WTC11 (cell line): ENCODE data around the gene TNRC6C. TPM values are rescaled to one million over a fixed set of nuclear protein-coding genes. Genes with fewer than 3 reads are reported as not detected.

ENCODE experiments used
- ATAC-seq: fragments of 200-7000 bp; cut with Tn5 transposase; 2 replicates; pipeline ENCODE4 v1.10.0; 2021; ENCODE audit warnings: mild to moderate bottlenecking, moderate library complexity
- CTCF ChIA-PET: fragments of 300-600 bp; sonication (Branson Sonifier 250); formaldehyde crosslinking; loops from one replicate; lab custom pipeline; 2021; ENCODE audit warnings: antibody characterized with exemption; lab: Charles Lee
- POLR2A ChIA-PET: fragments of 350-600 bp; sonication (Branson Sonifier 250); formaldehyde crosslinking; loops from one replicate; lab custom pipeline; 2021; ENCODE audit warnings: antibody characterized with exemption; lab: Charles Lee
- DNase-seq: peaks from one replicate; pipeline ENCODE4 v3.0.0; 2021; ENCODE audit warnings: low spot score
- H3K27ac Mint-ChIP-seq: 2 replicates; pipeline ENCODE4 v1.8.0; 2021; ENCODE audit warnings: mixed read lengths
- H3K27me3 Mint-ChIP-seq: 2 replicates; pipeline ENCODE4 v1.8.0; 2021; ENCODE audit warnings: low read depth, mild to moderate bottlenecking, moderate library complexity, mixed read lengths
- H3K36me3 Mint-ChIP-seq: 2 replicates; pipeline ENCODE4 v1.8.0; 2021; ENCODE audit warnings: mixed read lengths
- H3K4me1 Mint-ChIP-seq: 2 replicates; pipeline ENCODE4 v1.8.0; 2022; ENCODE audit warnings: mixed read lengths
- H3K4me3 Mint-ChIP-seq: 2 replicates; pipeline ENCODE4 v1.8.0; 2021; ENCODE audit warnings: mild to moderate bottlenecking, moderate library complexity, mixed read lengths
- H3K9me3 Mint-ChIP-seq: 2 replicates; pipeline ENCODE4 v1.8.0; 2021; ENCODE audit warnings: mixed read lengths
- ATF1 ChIP-seq: sonication (generic); formaldehyde crosslinking; IDR thresholded peaks from 2 replicates; pipeline ENCODE4 v1.8.1; 2023; ENCODE audit warnings: mild to moderate bottlenecking, moderate library complexity, missing genetic modification reagents
- ETV6 ChIP-seq: sonication (generic); formaldehyde crosslinking; IDR thresholded peaks from 2 replicates; pipeline ENCODE4 v1.8.1; 2022; ENCODE audit warnings: mild to moderate bottlenecking, missing genetic modification reagents
- GTF2I ChIP-seq: fragments of 250-450 bp; sonication (Bioruptor Pico); conservative IDR thresholded peaks from 2 replicates; pipeline ENCODE4 v1.4.0; 2021; ENCODE audit warnings: mild to moderate bottlenecking
- HMGA2 ChIP-seq: fragments of 250-450 bp; sonication (Bioruptor Pico); IDR thresholded peaks from 2 replicates; pipeline ENCODE4 v1.4.0; 2021; ENCODE audit warnings: mild to moderate bottlenecking, moderate library complexity
- IRF2 ChIP-seq: sonication (generic); formaldehyde crosslinking; IDR thresholded peaks from 2 replicates; pipeline ENCODE4 v1.8.0; 2022; ENCODE audit warnings: low read depth, missing genetic modification reagents, borderline replicate concordance
- NFATC4 ChIP-seq: fragments of 250-450 bp; sonication (Bioruptor Pico); IDR thresholded peaks from 2 replicates; pipeline ENCODE4 v1.9.0; 2021; ENCODE audit warnings: mild to moderate bottlenecking
- NFE2L1 ChIP-seq: sonication (generic); formaldehyde crosslinking; IDR thresholded peaks from 2 replicates; pipeline ENCODE4 v1.8.1; 2023; ENCODE audit warnings: missing genetic modification reagents
- RORB ChIP-seq: fragments of 250-450 bp; sonication (Bioruptor Pico); IDR thresholded peaks from 2 replicates; pipeline ENCODE4 v1.9.0; 2021; ENCODE audit warnings: mild to moderate bottlenecking
- TEAD1 ChIP-seq: sonication (generic); formaldehyde crosslinking; IDR thresholded peaks from 2 replicates; pipeline ENCODE4 v1.8.0; 2022; ENCODE audit warnings: mild to moderate bottlenecking, missing genetic modification reagents
- ZNF138 ChIP-seq: sonication (generic); formaldehyde crosslinking; conservative IDR thresholded peaks from 2 replicates; pipeline ENCODE4 v1.8.1; 2022; ENCODE audit warnings: mild to moderate bottlenecking, moderate library complexity, missing genetic modification reagents
- ZNF263 ChIP-seq: sonication (generic); formaldehyde crosslinking; IDR thresholded peaks from 2 replicates; pipeline ENCODE4 v1.8.1; 2022; ENCODE audit warnings: low read depth, mild to moderate bottlenecking, moderate library complexity, missing genetic modification reagents
- total RNA-seq: library from RNA; stranded (reverse); gene quantifications from 3 replicates; pipeline ENCODE4 v1.2.3, GENCODE V29; 2021
- TF ChIP-seq, protein P1 (sequence below): sonication (generic); formaldehyde crosslinking; conservative IDR thresholded peaks from 2 replicates; pipeline ENCODE4 v1.8.1; 2023; ENCODE audit warnings: mild to moderate bottlenecking, low read depth, missing genetic modification reagents, moderate library complexity
- TF ChIP-seq, protein P2 (sequence below): fragments of 250-450 bp; sonication (Bioruptor Pico); IDR thresholded peaks from 2 replicates; pipeline ENCODE4 v1.9.0; 2021; ENCODE audit warnings: mild to moderate bottlenecking, borderline replicate concordance
- TF ChIP-seq, protein P3 (sequence below): sonication (generic); formaldehyde crosslinking; IDR thresholded peaks from 2 replicates; pipeline ENCODE4 v1.8.0; 2023; ENCODE audit warnings: missing genetic modification reagents, mild to moderate bottlenecking, borderline replicate concordance
- TF ChIP-seq, protein P4 (sequence below): sonication (generic); formaldehyde crosslinking; IDR thresholded peaks from 2 replicates; pipeline ENCODE4 v1.8.1; 2022; ENCODE audit warnings: mild to moderate bottlenecking, missing genetic modification reagents, moderate library complexity, borderline replicate concordance
- TF ChIP-seq, protein P5 (sequence below): sonication (generic); formaldehyde crosslinking; IDR thresholded peaks from 2 replicates; pipeline ENCODE4 v1.8.1; 2022; ENCODE audit warnings: missing genetic modification reagents, borderline replicate concordance

TNRC6C gene
- total RNA-seq, 1 experiment from 2014 or later: 52.3 TPM

DNA sequence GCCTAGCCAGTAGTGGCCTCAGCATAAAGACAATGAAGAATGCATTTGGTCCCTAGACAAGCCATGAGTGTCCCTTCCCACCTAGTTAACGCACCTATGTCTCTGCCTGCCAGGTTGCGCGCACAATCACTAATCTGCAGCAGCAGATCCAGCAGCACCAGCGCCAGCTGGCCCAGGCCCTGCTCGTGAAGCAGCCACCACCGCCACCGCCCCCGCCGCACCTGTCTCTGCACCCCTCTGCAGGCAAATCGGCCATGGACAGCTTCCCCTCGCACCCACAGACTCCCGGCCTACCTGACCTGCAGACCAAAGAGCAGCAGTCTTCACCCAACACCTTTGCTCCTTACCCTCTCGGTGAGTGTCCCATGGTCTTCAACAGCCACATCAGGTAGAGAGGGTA, 128.2 kb downstream of the TNRC6C start (continued):
- TF ChIP-seq, protein P1, sequence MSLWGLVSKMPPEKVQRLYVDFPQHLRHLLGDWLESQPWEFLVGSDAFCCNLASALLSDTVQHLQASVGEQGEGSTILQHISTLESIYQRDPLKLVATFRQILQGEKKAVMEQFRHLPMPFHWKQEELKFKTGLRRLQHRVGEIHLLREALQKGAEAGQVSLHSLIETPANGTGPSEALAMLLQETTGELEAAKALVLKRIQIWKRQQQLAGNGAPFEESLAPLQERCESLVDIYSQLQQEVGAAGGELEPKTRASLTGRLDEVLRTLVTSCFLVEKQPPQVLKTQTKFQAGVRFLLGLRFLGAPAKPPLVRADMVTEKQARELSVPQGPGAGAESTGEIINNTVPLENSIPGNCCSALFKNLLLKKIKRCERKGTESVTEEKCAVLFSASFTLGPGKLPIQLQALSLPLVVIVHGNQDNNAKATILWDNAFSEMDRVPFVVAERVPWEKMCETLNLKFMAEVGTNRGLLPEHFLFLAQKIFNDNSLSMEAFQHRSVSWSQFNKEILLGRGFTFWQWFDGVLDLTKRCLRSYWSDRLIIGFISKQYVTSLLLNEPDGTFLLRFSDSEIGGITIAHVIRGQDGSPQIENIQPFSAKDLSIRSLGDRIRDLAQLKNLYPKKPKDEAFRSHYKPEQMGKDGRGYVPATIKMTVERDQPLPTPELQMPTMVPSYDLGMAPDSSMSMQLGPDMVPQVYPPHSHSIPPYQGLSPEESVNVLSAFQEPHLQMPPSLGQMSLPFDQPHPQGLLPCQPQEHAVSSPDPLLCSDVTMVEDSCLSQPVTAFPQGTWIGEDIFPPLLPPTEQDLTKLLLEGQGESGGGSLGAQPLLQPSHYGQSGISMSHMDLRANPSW (CRISPR knock-in tag): no peak
- TF ChIP-seq ATF1: no peak
- no peak for TF ChIP-seq ZNF263 (CRISPR knock-in tag)
- no peak for TF ChIP-seq RORB (CRISPR knock-in tag)

DNA sequence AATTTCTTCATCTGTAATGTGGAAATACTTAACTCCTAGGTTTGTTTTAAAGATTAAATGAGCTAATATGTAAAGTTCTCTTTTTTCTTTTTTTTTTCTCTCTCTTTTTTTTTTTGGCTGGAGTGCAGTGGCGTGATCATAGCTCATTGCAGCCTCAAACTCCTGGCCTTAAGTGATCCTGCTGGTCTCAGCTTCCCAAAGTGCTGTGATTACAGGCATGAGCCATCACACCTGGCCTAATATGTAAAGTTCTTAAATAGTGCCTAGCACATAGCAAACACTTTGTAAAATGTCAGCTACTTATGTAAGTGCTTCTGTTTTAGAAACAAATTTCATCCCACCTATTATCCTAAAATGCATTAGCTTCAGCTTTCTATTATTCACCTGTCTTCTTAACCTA, 130.0 kb downstream of the TNRC6C start:
- no peaks in the 10 kb centered on the region for H3K4me1 Mint-ChIP-seq
- ChIA-PET CTCF (interaction anchor here (0.5 to 1.0 kb wide), 4 partner anchors 33 to 992 kb away, joined by 3 read pairs; no protein-coding TSS in a partner anchor), POLR2A (no interaction called here)
- H3K27ac Mint-ChIP-seq: no peak overlapping the region
- no peaks in the 10 kb centered on the region for H3K9me3 Mint-ChIP-seq
- no peak for DNase-seq
- H3K27me3 Mint-ChIP-seq: no peaks in the 10 kb centered on the region; the same call in 1 of the 2 replicates
- peaks cover 76% of the 10 kb centered on the region for H3K36me3 Mint-ChIP-seq
- no peak overlapping the region for H3K4me3 Mint-ChIP-seq
- no peak for TF ChIP-seq NFE2L1 (CRISPR knock-in tag)
- TF ChIP-seq, protein P2, sequence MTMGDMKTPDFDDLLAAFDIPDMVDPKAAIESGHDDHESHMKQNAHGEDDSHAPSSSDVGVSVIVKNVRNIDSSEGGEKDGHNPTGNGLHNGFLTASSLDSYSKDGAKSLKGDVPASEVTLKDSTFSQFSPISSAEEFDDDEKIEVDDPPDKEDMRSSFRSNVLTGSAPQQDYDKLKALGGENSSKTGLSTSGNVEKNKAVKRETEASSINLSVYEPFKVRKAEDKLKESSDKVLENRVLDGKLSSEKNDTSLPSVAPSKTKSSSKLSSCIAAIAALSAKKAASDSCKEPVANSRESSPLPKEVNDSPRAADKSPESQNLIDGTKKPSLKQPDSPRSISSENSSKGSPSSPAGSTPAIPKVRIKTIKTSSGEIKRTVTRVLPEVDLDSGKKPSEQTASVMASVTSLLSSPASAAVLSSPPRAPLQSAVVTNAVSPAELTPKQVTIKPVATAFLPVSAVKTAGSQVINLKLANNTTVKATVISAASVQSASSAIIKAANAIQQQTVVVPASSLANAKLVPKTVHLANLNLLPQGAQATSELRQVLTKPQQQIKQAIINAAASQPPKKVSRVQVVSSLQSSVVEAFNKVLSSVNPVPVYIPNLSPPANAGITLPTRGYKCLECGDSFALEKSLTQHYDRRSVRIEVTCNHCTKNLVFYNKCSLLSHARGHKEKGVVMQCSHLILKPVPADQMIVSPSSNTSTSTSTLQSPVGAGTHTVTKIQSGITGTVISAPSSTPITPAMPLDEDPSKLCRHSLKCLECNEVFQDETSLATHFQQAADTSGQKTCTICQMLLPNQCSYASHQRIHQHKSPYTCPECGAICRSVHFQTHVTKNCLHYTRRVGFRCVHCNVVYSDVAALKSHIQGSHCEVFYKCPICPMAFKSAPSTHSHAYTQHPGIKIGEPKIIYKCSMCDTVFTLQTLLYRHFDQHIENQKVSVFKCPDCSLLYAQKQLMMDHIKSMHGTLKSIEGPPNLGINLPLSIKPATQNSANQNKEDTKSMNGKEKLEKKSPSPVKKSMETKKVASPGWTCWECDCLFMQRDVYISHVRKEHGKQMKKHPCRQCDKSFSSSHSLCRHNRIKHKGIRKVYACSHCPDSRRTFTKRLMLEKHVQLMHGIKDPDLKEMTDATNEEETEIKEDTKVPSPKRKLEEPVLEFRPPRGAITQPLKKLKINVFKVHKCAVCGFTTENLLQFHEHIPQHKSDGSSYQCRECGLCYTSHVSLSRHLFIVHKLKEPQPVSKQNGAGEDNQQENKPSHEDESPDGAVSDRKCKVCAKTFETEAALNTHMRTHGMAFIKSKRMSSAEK: no peak
- no peak for TF ChIP-seq ZNF263 (CRISPR knock-in tag)
- TF ChIP-seq GTF2I: no peak
- no peak for TF ChIP-seq NFATC4 (CRISPR knock-in tag)
- TF ChIP-seq ETV6 (CRISPR knock-in tag): no peak
- no peak for TF ChIP-seq HMGA2 (CRISPR knock-in tag)
- TF ChIP-seq, protein P3, sequence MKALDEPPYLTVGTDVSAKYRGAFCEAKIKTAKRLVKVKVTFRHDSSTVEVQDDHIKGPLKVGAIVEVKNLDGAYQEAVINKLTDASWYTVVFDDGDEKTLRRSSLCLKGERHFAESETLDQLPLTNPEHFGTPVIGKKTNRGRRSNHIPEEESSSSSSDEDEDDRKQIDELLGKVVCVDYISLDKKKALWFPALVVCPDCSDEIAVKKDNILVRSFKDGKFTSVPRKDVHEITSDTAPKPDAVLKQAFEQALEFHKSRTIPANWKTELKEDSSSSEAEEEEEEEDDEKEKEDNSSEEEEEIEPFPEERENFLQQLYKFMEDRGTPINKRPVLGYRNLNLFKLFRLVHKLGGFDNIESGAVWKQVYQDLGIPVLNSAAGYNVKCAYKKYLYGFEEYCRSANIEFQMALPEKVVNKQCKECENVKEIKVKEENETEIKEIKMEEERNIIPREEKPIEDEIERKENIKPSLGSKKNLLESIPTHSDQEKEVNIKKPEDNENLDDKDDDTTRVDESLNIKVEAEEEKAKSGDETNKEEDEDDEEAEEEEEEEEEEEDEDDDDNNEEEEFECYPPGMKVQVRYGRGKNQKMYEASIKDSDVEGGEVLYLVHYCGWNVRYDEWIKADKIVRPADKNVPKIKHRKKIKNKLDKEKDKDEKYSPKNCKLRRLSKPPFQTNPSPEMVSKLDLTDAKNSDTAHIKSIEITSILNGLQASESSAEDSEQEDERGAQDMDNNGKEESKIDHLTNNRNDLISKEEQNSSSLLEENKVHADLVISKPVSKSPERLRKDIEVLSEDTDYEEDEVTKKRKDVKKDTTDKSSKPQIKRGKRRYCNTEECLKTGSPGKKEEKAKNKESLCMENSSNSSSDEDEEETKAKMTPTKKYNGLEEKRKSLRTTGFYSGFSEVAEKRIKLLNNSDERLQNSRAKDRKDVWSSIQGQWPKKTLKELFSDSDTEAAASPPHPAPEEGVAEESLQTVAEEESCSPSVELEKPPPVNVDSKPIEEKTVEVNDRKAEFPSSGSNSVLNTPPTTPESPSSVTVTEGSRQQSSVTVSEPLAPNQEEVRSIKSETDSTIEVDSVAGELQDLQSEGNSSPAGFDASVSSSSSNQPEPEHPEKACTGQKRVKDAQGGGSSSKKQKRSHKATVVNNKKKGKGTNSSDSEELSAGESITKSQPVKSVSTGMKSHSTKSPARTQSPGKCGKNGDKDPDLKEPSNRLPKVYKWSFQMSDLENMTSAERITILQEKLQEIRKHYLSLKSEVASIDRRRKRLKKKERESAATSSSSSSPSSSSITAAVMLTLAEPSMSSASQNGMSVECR: no peak
- no peak for TF ChIP-seq TEAD1 (CRISPR knock-in tag)
- TF ChIP-seq, all 79 proteins: peak for 0
- ATAC-seq: no peak

DNA sequence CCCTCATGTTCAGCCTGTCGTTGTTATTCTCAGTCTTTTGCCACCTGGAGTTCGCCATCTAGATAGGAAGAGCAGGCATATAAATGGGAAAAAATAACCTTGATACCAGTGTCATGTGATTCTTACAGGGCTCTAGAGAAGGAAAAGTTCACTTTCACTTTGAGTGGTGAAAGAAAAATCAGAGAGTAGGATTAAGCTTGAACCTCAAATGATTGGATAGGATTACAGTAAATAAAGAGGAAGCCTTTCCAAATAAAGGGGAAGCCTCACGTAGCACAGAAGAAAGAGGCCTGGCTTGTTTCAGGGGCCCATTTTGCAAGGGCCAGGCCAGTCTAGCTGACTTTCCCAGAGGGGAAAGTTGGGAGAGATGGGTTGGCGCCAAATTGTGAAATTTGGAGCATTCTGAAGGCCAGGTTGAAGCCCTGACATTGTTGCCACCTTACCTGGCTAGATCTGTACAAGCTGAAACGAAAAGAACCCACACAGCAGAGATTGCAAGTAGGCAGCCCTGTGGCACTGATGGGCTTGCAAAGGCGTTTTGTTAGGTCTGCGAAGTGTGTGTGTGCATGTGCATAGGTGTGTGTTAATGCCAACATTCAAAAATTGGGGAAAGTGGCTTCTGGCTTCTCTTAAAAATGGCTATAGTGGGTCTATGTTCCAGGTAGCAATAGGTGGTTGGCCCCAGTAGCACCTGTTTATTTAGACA, 131.2 kb downstream of the TNRC6C start:
- no peak for ATAC-seq
- POLR2A ChIA-PET: no interaction called here
- Mint-ChIP-seq H3K27me3 (no peaks in the 10 kb centered on the region; the same call in 1 of the 2 replicates), H3K4me1 (no peaks in the 10 kb centered on the region), H3K9me3 (no peaks in the 10 kb centered on the region), H3K27ac (no peak overlapping the region), H3K36me3 (peaks cover 84% of the 10 kb centered on the region), H3K4me3 (no peak overlapping the region)
- DNase-seq: no peak
- CTCF ChIA-PET: interaction anchor here (1.4 kb wide), 1 partner anchor 161 kb away, joined by 3 read pairs; no protein-coding TSS in a partner anchor
- TF ChIP-seq IRF2 (CRISPR knock-in tag): no peak
- TF ChIP-seq, protein P4, sequence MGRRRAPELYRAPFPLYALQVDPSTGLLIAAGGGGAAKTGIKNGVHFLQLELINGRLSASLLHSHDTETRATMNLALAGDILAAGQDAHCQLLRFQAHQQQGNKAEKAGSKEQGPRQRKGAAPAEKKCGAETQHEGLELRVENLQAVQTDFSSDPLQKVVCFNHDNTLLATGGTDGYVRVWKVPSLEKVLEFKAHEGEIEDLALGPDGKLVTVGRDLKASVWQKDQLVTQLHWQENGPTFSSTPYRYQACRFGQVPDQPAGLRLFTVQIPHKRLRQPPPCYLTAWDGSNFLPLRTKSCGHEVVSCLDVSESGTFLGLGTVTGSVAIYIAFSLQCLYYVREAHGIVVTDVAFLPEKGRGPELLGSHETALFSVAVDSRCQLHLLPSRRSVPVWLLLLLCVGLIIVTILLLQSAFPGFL (CRISPR knock-in tag): no peak
- TF ChIP-seq, protein P5, sequence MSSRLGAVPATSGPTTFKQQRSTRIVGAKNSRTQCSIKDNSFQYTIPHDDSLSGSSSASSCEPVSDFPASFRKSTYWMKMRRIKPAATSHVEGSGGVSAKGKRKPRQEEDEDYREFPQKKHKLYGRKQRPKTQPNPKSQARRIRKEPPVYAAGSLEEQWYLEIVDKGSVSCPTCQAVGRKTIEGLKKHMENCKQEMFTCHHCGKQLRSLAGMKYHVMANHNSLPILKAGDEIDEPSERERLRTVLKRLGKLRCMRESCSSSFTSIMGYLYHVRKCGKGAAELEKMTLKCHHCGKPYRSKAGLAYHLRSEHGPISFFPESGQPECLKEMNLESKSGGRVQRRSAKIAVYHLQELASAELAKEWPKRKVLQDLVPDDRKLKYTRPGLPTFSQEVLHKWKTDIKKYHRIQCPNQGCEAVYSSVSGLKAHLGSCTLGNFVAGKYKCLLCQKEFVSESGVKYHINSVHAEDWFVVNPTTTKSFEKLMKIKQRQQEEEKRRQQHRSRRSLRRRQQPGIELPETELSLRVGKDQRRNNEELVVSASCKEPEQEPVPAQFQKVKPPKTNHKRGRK (CRISPR knock-in tag): no peak
- TF ChIP-seq ZNF138 (CRISPR knock-in tag): no peak
